HG02870 (cell line): Measurements from ENCODE around the gene NLRP13.
"Not testable (repeated sequence)": the region's sequence is repeated elsewhere in the genome, so short reads cannot be mapped to it uniquely, and the experiment has no call there.

Source experiments
- ATAC-seq: cut with Tn5 transposase; IDR thresholded peaks from one replicate; pipeline ENCODE4 v1.9.1; 2021; ENCODE audit warnings: mild to moderate bottlenecking, moderate library complexity; ENCODE audit not compliant: unreplicated experiment

The NLRP13 gene, protein sequence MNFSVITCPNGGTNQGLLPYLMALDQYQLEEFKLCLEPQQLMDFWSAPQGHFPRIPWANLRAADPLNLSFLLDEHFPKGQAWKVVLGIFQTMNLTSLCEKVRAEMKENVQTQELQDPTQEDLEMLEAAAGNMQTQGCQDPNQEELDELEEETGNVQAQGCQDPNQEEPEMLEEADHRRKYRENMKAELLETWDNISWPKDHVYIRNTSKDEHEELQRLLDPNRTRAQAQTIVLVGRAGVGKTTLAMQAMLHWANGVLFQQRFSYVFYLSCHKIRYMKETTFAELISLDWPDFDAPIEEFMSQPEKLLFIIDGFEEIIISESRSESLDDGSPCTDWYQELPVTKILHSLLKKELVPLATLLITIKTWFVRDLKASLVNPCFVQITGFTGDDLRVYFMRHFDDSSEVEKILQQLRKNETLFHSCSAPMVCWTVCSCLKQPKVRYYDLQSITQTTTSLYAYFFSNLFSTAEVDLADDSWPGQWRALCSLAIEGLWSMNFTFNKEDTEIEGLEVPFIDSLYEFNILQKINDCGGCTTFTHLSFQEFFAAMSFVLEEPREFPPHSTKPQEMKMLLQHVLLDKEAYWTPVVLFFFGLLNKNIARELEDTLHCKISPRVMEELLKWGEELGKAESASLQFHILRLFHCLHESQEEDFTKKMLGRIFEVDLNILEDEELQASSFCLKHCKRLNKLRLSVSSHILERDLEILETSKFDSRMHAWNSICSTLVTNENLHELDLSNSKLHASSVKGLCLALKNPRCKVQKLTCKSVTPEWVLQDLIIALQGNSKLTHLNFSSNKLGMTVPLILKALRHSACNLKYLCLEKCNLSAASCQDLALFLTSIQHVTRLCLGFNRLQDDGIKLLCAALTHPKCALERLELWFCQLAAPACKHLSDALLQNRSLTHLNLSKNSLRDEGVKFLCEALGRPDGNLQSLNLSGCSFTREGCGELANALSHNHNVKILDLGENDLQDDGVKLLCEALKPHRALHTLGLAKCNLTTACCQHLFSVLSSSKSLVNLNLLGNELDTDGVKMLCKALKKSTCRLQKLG

DNA sequence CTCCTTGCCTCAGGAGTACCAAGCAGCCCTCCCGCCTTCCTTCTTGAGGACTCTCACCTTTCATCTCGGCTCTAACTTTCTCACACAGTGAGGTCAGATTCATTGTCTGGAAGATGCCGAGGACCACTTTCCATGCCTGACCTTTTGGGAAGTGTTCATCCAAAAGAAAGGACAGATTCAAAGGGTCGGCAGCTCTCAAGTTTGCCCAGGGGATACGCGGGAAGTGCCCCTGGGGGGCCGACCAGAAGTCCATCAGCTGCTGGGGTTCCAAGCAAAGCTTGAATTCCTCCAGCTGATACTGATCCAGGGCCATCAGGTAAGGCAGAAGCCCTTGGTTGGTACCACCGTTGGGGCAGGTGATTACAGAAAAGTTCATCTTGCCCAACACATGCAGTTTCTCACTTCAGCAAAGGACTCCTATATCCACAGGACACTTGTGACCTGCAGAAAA, at the start of gene NLRP13:
Gene NLRP13 (minus strand): TSS at position 401 of the 451 bp plus-strand sequence. CDS start 25 bp downstream, at position 376.
- no peak for ATAC-seq

DNA sequence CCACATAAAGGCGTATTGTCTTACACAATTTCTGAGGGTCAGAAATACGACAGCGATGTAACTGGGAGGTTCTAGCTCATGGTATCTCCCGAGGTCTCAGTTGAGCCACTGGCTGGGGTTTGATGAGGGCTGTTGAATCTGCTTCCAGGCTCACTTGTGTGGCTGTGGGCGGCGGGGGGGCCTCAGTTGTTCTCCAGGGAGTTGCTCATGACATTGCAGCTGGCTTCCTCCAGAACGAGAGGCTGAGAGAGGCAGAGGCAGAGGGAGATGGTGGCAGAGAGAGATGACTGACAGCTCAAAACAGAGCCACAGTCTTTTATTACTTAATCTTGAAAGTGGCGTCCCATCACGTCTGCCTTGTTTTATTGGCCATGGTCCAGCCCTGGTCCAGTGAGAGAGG, 48.3 kb upstream of the NLRP13 start:
- no peak for ATAC-seq

DNA sequence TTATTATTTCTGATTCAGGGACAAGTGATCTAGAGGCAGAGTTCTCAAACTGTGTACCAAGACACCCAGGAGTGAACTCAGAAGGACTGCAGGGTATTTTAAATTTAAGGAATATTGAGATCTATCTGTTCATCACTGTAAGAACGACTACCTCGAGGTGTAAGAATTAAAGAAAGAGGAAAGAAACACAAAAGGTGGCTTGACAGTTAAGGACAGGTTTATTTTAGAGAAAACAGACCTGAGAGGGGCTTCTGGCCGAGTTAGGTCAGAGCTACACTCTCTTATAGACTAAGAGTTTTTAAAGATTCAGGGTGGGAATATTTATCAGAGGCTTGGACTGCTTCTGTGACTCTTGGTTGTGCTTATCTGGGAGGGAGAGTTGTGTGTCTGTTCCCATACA, 41.8 kb upstream of the NLRP13 start:
- no peak for ATAC-seq

DNA sequence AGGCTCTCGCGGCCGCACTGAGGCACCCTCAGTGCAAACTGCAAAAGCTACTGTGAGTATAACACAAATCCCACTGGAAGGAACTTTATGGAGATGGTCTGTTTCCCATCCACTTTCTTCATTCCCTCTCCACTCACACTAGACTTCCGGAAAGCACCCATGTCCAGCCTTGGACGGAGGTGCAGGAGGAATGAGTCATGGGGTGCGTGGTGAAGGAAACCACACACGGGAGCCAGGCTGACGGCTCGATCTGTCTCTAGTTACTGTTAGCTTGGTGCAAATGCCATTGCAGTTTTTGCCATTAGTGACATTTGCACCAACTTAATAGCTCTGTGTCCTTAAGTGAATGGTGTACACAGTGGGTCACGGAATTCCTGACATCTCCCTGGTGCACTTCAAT, 30.1 kb upstream of the NLRP13 start:
- ATAC-seq: no peak

DNA sequence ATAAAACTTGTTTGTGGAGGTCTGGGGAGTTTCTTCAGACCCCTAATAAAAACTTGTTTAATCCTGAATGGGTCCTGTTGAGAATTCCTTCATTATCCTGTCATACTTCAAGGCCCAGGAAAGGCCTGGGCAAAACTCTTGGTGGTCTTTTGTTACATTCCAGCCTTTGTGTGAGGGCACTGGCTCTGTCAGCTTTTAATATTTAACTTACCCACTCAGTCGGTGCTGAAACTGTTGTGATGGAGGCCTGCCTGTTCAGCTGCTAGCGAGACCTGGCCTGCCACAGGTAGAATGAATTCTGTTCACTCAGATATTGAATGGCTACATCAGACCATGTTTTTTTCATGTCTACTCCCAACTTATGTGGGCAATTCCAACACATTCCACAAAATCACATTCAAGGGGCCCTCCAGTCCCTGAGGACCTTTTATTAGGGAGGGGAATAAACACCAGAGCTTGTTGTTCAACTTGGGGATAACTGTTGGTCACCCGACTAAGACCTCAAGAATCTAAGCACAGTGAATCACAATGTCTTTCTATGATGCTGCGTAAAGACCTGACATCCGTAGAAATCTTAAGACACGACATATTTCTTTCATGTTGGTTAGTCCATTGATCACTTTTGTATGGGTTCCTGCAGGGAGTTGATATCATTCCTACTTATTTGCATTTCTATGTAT, 28.0 kb upstream of the NLRP13 start:
- ATAC-seq: no peak

DNA sequence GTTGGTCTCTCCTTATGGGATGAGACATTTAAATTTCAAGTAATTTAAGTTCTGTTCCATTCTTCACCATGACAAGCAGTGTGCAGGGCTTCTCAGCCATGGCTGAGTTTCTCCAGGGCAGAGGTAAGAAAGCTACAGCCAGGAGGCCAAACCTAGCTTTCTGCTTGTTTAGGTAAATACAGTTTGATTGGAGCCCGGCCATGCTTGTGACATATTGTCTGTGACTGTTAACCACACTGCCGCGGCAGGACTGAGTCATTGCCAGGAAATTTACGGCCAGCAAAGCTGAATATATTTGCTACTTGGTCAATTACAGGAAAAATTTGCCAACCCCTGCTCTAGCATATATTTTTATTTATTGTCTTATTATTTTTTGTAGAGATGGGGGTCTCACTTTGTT, 26.2 kb upstream of the NLRP13 start:
- no peak for ATAC-seq

DNA sequence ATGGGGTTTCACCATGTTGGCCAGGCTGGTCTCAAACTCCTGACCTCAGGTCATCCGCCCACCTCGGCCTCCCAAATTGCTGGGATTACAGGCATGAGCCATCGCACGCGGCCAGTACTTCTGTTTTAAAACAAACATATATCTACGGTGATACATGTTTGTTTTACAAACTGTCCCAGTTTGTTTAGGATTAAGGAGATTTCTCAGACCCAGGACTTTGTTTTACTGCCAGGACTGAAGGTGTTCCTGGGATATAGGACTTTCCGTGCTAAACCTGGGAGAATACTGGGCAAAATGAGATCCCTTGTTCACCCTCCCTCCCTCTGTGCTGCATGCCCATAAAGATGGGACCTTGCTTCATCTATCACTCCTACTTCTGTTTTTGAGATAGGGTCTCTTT, 24.3 kb upstream of the NLRP13 start:
- no peak for ATAC-seq

DNA sequence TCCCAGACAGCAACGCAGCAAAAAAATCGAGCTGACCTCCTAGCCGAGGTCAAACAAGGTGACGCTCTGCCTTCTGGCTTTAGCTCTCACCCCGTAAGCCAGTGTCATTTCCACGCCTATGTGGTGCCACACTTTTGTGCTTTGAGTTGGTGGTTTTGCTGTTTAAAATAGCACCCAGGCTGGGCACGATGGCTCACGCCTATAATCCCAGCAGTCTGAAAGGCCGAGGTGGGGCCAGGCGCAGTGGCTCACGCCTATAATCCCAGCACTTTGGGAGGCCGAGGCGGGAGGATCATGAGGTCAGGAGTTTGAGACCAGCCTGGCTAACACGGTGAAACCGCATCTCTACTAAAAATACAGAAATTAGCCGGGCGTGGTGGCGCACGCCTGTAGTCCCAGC, 18.4 kb upstream of the NLRP13 start:
- ATAC-seq: not testable (repeated sequence)

DNA sequence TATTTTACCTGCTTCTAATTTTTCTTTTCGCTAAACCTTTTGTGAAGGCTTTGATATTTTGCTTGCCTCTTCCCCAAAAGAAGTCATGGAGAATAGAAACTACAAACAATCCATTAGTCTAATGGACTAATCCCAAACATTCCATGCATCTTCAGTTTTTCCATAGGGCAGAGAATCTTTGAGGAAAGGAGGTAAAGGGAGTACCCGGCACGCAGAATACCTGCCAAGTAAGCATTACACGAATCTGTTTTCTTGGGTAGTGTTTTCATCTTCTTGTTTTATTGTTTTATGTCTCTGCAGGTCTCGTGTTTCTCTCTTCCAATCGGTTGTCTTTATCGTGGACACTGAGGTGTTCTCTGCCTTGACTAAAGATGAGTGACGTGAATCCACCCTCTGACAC, 15.4 kb upstream of the NLRP13 start, which contains the start of gene NLRP8:
Gene NLRP8 (plus strand): TSS at position 301 of the 400 bp plus-strand sequence.
- no peak for ATAC-seq

DNA sequence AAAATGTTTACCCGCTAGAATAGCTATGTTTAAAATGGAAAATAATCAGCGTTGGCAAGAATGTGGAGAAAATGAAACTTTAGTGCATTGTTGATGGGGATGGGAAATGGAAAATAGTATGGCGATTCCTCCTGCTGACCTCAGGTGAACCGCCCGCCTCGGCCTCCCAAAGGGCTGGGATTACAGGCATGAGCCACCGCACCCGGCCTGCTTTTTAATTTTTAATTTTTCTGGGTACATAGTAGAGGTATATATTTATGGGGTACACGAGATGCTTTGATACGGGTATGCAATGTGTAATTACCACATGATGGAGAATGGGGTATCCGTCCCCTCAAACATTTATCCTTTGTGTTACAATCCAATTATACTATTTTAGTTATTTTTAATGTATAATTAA, 8.2 kb upstream of the NLRP13 start:
- ATAC-seq: no peak

DNA sequence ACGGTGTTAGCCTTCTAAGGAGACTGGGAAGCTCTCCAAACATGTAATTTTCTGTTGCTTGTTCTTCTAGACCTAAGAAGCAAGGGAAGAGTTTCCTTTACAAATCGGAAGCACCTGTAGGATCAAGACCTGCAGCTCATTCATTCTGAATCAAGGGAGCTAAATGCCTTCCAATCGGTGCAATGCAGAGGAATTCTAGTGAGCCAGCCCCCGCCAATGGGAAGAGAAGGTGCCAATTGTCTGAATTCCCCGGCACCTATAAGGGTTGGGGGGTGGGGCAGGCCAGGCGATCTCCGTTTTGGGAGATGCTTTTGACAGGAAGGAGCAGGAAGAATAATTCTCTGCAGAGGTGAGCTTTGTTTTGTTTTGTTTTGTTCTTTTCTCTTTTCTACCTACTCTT, 7.1 kb upstream of the NLRP13 start:
- ATAC-seq: no peak

DNA sequence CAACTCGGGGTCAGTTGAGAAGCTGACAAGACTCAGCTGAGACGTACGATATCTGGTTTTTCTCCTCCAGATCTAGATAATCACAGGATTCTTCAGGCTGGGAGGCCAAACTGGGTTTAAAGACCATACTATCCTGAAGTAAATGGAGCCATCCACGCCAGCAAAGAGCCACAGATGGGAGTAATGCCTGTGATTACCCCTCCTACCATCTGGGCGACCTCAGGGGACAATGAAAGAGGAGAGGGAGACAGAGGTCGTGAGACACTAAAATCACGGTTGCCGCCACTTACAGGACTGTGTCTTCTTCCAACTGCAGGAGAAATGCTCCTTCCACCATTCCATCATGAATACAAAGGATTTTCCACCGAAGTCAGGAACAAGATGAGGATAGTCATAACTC, 3.1 kb upstream of the NLRP13 start:
- no peak for ATAC-seq

DNA sequence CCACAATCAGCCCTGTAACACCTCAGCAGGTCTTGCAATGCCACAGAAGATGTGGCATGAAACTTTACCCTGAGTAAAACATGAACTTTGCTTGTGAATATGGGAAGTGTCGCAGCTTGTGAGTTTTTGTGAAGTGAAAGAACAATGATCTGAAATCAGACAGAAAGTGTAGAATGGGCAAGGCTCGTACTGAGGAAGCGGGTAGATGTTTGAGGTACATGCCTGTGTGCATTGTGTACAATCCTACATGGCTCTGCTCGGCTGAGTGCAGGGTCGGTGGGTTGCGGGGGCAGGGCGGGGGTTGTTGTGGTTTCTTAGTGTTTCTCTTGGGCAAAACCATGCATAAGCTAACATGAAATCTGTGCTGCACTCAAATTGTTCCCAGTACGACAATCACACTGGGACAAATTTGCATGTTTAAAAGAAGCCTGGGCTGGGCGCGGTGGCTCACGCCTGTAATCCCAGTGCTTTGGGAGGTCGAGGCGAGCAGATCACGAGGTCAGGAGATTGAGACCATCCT, 1.1 kb downstream of the NLRP13 start:
- no peak for ATAC-seq

DNA sequence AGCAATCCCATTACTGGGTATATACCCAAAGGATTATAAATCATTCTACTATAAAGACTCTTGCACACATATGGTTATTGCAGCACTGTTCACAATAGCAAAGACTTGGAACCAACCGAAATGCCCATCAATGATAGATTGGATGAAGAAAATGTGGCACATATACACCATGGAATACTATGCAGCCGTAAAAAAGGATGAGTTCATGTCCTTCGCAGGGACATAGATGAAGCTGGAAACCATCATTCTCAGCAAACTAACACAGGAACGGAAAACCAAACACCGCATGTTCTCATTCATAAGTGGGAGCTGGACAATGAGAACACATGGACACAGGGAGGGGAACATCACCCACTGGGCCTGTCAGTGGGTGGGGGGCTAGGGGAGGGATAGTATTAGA, 2.9 kb downstream of the NLRP13 start:
- ATAC-seq: not testable (repeated sequence)

DNA sequence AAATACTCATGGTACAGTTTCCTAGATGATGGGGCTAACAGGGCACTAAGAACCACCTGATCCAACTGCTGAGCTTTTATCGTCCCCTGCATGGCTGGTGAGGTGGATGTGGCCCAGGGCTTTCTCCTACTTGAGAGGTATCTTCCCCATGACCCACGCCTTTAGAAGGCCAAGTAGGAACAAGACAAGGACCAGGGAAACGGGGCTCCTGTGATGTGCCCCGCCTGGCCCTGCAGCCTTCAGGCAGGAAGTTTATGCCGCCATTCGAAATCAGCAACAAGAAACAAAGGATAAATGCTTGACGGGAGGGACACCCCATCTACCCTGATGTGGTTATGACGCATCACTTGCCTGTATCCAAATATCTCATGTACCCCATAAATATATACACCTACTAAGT, 4.1 kb downstream of the NLRP13 start:
- ATAC-seq: no peak

DNA sequence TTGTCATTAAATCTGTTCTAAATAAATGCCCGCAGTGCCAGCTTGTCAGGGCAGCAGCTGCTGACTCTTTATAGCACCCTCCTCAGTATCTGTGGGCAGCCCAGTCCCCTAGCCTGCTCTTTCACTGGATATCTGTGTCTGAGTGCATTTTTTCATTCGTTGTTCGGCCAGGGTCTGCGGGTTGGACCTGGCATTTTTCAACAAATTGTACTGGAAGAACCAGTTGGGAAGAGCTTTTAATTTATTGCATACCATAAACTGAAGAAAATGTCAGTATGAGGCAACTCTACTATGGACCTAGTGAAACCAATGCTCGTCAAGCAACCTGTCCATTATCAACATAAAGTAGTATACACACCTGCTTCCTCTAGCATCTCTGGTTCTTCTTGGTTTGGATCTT, 8.6 kb downstream of the NLRP13 start:
- no peak for ATAC-seq

DNA sequence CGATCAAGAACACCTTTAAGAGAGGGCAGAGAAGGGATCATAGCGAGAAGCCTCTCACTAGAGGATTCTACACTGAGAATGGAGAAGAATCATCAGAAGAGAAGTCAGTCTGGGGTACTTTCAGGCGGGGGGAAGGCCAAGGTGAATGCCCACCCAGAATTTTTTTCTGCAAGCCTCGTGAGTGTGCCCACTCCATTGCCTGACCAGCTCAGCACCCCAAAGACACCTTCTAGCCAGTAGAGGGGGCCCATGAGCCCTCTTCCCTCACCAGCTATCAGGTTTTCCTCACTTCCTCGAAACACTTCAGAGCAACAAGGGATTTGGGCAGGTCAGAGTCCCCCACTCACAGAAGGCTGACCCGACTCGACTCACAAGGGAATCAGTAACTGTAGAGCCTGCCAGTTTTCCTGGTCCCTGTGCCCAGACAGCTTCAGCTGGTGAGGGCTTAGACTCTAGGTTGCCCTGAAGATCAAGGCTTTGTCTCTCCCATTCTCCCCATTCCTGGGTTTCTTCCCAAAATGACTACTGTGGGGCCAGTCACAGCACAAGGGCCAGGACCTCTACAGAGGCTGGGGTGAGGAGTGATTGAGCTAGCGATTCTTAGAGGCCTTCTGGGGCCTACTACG, 18.4 kb downstream of the NLRP13 start:
- no peak for ATAC-seq

DNA sequence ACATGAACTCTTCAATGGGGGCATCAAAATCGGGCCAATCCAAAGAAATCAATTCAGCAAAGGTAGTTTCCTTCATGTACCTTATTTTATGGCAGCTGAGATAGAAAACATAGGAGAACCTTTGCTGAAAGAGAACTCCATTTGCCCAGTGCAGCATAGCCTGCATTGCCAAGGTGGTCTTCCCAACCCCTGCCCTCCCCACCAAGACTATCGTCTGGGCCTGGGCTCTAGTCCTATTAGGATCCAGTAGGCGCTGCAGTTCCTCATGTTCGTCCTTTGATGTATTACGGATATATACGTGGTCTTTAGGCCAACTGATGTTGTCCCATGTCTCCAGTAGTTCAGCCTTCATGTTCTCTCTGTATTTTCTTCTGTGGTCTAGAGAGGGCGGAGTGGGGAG, 19.2 kb downstream of the NLRP13 start:
- ATAC-seq: no peak

DNA sequence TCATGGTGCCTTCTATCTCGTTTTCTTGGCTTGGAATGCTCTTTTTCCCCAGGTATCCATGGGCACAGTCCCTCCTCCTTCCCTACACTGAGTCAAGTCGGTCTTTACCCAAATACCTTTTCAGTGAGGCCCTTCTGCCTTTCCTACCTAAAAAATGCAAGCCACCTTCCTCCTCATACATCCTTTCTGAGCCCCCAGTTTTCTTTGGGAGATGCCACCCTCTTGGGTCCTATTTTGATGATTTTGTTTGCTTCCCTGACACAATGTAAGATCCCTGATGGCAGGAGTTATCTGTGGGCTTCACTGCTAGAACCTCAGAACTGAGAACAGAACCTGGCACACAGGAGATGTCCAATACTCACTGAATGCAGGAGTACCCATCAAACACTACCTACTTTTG, 22.3 kb downstream of the NLRP13 start:
- no peak for ATAC-seq

DNA sequence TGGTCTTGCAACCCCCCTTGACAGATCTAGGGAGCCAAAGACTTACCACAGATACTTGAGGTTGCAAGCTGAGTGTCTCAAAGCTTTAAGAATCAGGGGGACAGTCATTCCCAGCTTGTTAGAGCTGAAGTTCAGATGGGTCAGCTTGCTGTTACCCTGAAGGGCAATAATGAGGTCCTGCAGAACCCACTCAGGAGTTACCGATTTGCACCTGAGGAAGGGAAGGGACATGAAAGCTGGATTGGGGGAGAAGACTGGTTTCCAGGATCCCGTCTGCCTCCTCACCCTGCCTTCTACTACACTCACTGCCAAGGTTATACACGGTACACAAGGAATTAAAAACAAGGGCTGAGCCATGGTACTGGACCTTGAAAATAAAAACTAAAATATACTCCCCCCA, 24.4 kb downstream of the NLRP13 start:
- ATAC-seq: no peak
